HCEC 1CT (cell line): ENCODE measurements around the gene ATP2B1.

Source experiments
- DNase-seq: peaks from one replicate; pipeline ENCODE4 v3.0.0-alpha.2; 2017

Gene ATP2B1

GRCh38 chr12:89651192-89651591, 57.4 kb downstream of the ATP2B1 start:
- DNase-seq: no peak

DNA sequence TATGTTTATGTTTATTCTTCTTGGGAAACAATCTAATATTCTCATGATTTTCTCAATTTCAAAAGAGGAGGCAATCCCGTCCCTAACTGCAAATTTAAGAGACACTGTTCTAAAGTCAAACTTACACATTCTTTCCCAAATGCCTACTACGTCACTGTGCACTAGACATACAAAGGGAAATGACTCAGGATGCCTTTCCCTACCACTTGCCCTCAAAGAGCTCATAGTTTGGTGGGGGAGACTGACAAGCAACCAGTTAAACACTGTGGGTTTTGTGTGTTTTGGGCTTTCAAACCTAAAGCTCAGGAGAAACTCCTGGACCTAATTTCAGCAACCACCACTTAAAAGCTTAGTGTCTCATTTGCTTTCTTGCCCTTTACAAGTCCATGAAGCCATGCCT, 58.4 kb downstream of the ATP2B1 start:
- peak; percentile 36 for DNase-seq

GRCh38 chr12:89649820-89650219, 58.8 kb downstream of the ATP2B1 start:
- DNase-seq: no peak

- DNase-seq: no peak
Observed at GRCh38 chr12:89649139-89649538, 59.5 kb downstream of the ATP2B1 start.

- no peak for DNase-seq
Observed at GRCh38 chr12:89648211-89648930, 60.3 kb downstream of the ATP2B1 start.

DNA sequence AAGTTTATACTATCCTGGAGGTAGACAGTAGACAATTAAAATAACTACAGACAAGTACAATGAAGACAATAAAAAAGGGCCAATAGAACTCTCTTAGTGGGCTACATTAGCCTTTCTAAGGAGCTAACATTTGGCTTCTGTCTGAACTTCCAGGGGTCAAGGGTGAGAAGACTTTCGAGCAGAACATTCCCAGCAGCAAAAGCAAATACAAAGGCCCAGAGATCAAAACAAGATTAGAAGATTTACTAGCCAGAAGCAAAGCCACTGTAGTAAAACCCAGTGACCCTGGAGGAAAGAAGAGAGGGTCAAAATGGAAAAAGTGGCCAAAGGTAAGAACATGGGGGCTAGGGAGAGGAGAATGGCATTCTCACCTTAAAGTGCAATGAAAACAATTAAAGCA, 63.2 kb downstream of the ATP2B1 start:
- no peak for DNase-seq

GRCh38 chr12:89642959-89643358, 65.7 kb downstream of the ATP2B1 start:
- no peak for DNase-seq

GRCh38 chr12:89636776-89637160, 71.9 kb downstream of the ATP2B1 start:
- DNase-seq: peak; percentile 45

DNA sequence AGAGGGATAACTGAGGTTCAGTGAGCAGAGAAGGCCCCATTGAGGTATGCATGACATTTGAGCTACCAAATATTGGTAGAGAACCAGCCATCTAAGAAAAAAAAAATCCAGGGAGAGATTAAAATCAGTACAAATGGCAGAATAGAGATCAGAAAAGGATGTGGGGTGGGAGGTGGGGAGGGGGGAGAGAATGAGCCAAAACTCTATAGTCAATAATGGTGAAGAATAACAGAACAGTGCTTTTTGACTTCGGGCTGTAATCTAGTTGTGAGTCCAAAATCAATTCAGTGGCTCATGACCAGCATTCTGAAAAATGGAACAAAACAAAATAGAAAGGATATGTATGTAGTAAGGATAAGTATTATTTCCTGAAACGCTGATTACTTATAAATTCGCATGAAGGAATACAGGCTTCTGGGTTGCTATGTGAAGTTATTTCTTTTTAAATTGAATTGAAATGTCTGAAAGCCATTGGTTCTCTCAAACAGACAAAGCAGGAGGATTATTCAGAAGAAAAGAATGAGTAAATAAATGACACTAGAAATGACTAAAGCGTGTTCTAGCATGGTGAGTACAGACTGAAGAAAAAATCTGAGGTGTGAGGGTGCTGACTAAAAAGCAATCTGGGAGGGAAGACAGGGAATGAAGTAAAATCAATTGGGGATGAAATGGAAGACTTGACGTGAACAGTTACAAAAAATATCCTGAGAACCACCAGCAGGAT, 72.4 kb downstream of the ATP2B1 start:
- peak; percentile 87 for DNase-seq

GRCh38 chr12:89634508-89634907, 74.1 kb downstream of the ATP2B1 start:
- no peak for DNase-seq

DNA sequence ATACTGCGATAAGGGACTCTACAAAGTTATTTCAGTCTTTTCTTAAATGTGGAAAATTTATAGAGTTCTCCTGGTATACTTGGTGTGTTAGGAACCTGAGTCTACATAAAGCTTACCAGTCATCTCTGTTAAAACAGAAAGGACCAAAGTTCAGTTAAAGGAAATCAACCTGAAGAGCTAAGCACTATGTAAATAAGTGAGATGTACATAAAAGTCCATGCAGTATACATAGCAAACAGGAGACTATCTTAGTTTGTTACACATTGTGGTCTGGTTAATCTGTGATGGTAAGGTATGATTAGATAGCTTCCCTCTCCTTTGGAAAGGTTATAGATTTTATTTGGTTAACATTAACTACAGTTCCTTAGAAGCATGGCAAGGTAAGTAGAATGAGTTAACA, 75.9 kb downstream of the ATP2B1 start:
- no peak for DNase-seq

DNA sequence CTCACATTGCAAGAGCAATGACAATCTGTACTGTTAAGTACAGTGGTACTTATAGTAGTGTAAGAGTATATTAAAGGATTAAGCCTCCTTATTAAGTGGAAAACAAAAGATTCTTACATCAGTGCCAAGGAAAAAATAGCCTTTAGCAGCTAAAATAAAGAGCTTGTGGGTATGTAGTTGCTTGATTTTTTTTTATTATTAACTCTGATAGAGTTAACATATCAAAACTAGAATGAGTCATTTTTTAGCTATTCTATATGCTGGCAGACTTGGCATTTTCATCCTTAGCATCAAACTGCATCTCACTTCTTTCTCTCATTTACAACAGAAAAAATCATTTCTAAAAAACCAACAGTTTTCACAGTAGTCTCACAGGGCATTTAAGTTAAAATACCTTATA, 86.5 kb downstream of the ATP2B1 start:
- DNase-seq: no peak

GRCh38 chr12:89621521-89621920, 87.1 kb downstream of the ATP2B1 start:
- no peak for DNase-seq

DNA sequence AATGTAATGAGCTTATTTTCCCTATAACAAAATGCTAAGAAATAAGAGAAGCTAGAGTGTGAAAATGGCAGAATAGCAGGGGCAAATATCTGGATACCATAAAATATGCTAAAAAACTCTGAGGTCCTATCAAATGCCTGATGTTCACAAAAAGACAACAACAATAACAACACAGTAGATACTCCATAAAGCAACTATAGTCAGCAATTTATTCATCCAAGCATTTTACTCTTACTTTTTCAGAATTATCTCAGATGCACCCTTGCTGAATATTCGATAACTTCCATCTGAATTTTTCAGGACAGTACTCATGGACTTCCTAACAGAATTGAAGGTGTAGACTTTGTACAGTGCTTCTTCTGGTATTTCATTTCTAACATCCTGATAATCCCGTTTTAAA, 88.9 kb downstream of the ATP2B1 start:
- DNase-seq: no peak

- DNase-seq: no peak
Observed at GRCh38 chr12:89618113-89618862, 90.3 kb downstream of the ATP2B1 start.

- no peak for DNase-seq
Observed at GRCh38 chr12:89610366-89610765, 98.3 kb downstream of the ATP2B1 start.

GRCh38 chr12:89603678-89604077, 105.0 kb downstream of the ATP2B1 start:
- DNase-seq: no peak

DNA sequence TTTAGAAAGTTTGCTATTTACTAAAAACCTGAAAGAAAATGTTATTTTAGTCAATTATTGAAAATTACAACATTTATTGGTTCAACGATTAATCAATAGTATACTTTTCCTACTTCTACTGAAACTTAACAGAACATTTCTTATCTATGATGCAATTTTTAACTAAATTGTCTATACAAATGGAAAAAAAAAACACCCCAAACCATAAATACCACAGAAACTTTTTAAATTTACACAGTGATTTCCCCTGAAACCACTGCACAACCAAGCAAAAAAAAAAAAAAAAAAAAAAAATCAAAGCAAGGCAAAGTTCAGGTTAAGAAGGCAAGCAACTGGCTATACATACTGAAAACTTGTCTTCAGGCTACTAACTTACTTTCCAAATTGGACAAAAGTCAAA, 110.9 kb downstream of the ATP2B1 start:
- DNase-seq: no peak

- DNase-seq: no peak
Observed at GRCh38 chr12:89597210-89597609, 111.4 kb downstream of the ATP2B1 start.

DNA sequence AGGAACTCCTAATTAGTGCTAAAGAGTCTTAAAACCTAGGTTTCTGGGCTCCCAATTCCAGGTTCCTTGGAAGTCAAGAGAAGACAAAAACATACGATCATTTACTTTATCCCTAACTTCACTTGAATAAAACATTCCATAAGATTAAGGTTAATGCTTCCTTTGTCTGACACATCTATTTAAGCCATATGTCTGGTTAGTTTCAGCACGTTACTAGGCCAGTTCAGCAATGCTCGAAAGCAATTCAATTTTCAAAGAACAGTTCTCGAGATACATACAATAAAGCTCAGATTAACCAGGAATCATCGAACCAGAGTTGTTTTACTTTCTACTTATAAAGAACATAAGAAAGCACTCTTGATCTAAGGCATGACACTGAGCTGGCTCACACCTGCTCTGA, 114.8 kb downstream of the ATP2B1 start:
- DNase-seq: no peak

DNA sequence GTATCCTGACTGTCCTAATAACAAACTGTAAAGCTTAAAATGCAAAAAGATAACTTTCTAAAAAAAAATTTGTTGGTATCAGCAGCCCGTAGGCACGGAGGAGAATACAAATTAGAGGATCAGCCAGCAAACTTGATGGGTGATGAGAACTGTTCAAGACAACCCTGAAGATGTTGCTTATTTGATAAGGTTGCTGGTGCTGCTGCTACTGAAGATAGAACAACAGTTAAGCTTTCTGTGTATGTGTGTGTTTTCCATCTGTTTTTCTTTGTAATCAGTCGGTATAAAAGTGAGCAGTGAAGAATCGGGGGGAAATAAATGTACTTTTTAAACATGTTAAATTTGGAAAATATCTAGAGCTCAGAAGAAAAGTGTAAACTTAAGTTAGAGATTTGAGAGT, 115.4 kb downstream of the ATP2B1 start:
- DNase-seq: no peak

- no peak for DNase-seq
Observed at GRCh38 chr12:89589753-89590152, 118.9 kb downstream of the ATP2B1 start.

- no peak for DNase-seq
Observed at GRCh38 chr12:89578499-89578898, 130.1 kb downstream of the ATP2B1 start.
